Nephron progenitor cell (in vitro differentiated cells): Measurements from ENCODE around the gene ADARB2.

Experiments used
- DNase-seq: peaks from one replicate; pipeline ENCODE4 v3.0.0; 2021
- H3K27ac Mint-ChIP-seq: 2 replicates; pipeline ENCODE4 v1.8.0; 2021; ENCODE audit warnings: mild to moderate bottlenecking, moderate library complexity, mixed read lengths
- H3K27me3 Mint-ChIP-seq: 2 replicates; pipeline ENCODE4 v1.8.0; 2021; ENCODE audit warnings: mild to moderate bottlenecking, low read depth, mixed read lengths; ENCODE audit not compliant: poor library complexity
- H3K36me3 Mint-ChIP-seq: 2 replicates; pipeline ENCODE4 v1.8.0; 2021; ENCODE audit warnings: low read depth, mixed read lengths
- H3K4me1 Mint-ChIP-seq: 2 replicates; pipeline ENCODE4 v1.8.0; 2021; ENCODE audit warnings: mixed read lengths
- H3K4me3 Mint-ChIP-seq: 2 replicates; pipeline ENCODE4 v1.8.0; 2021; ENCODE audit warnings: mild to moderate bottlenecking, moderate library complexity, mixed read lengths
- H3K9me3 Mint-ChIP-seq: 2 replicates; pipeline ENCODE4 v1.8.0; 2021; ENCODE audit warnings: mild to moderate bottlenecking, moderate library complexity, mixed read lengths
- TF ChIP-seq, protein P1 (sequence below): fragments of 200-600 bp; sonication (generic); IDR thresholded peaks from 2 replicates; pipeline ENCODE4 v1.5.0; 2021; ENCODE audit warnings: antibody characterized with exemption

ADARB2 gene

DNA sequence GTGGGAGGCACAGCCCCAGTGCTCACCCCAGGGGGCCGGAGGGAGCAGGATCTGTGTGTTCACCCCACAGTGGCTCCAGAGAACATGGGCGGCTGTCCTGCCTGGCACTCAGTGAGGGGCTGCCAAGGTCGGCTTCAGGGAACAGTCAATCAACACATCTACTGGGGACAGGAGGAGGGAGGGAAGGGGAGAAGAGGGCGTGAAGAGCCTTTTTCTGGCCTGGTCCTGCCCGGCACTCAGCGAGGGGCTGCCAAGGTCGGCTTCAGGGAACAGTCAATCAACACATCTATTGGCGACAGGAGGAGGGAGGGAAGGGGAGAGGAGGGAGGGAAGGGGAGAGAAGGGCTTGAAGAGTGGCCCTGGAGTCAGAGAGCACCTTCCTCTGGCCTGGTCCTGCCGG lies 184.9 kb downstream of the ADARB2 start:
- Mint-ChIP-seq H3K36me3 (no peaks in the 10 kb centered on the region), H3K4me3 (no peak overlapping the region), H3K4me1 (peaks cover 71% of the 10 kb centered on the region), H3K9me3 (peaks cover 5% of the 10 kb centered on the region), H3K27me3 (peaks cover 19% of the 10 kb centered on the region), H3K27ac (no peak overlapping the region)
- DNase-seq, result no peak
- TF ChIP-seq, protein P1, sequence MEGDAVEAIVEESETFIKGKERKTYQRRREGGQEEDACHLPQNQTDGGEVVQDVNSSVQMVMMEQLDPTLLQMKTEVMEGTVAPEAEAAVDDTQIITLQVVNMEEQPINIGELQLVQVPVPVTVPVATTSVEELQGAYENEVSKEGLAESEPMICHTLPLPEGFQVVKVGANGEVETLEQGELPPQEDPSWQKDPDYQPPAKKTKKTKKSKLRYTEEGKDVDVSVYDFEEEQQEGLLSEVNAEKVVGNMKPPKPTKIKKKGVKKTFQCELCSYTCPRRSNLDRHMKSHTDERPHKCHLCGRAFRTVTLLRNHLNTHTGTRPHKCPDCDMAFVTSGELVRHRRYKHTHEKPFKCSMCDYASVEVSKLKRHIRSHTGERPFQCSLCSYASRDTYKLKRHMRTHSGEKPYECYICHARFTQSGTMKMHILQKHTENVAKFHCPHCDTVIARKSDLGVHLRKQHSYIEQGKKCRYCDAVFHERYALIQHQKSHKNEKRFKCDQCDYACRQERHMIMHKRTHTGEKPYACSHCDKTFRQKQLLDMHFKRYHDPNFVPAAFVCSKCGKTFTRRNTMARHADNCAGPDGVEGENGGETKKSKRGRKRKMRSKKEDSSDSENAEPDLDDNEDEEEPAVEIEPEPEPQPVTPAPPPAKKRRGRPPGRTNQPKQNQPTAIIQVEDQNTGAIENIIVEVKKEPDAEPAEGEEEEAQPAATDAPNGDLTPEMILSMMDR, result no peak

DNA sequence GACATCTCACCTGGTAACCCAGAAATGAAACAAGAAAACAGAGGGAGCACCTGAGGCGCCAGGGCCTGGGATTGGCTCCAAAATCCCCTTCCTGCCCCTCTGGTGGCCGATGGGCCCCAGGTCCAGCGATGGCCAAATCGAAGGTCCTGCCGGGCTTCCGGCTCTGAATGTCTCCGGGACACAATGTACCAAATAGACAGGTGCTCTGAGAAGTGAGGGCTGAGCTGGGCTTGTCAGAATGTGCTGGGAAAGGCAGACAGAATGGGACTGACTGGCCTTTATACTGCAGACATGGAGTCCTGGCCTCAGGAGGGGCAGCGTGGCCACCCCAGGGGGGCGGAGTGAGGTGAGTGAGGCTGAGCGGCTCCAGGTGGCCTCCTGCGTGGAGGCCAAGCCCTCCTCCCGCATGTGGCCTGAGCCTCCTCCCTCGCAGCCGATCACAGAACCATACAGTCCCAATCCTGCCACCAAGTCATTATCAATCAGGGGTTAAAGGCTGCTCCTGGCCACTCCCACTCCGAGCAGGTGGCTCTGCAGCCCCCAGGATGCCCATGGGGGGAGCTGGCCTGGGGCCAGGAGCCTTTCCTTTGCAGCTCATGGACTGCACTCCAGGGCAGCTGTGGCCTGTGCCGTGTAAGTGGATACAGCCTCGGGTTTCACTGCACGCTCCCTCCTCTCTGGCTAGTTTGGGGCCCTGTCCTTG lies 185.5 kb downstream of the ADARB2 start:
- peaks cover 65% of the 10 kb centered on the region for H3K4me1 Mint-ChIP-seq
- H3K27ac Mint-ChIP-seq, result no peak overlapping the region
- H3K36me3 Mint-ChIP-seq, result no peaks in the 10 kb centered on the region
- H3K27me3 Mint-ChIP-seq, result peaks cover 20% of the 10 kb centered on the region
- H3K4me3 Mint-ChIP-seq, result no peak overlapping the region
- DNase-seq, result no peak
- TF ChIP-seq, protein P1, result no peak
- peaks cover 5% of the 10 kb centered on the region for H3K9me3 Mint-ChIP-seq

DNA sequence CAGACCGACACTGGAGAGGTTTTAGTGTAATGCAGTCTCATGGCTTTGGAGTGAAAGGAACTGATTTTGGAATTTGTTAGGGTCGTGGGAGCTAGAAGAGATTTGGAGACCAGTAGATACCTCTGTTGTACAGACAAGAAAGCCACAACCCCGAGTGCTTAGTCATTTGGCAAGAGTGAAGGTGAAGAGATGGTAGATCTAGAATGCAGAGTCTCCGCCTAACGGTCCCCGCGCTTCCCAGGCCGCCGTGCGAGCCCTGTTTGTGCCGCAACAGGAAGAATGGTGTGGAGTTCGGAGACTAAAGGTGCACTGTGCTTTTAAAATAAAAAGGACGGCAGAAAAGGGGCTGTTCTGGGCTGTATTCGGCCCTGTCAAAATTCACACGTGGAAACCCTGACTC lies 186.7 kb downstream of the ADARB2 start:
- TF ChIP-seq, protein P1, result no peak
- Mint-ChIP-seq H3K4me1 (peaks cover 65% of the 10 kb centered on the region), H3K4me3 (no peak overlapping the region), H3K27ac (peak overlapping the region; percentile 22), H3K9me3 (peaks cover 12% of the 10 kb centered on the region), H3K36me3 (no peaks in the 10 kb centered on the region), H3K27me3 (peaks cover 18% of the 10 kb centered on the region)
- no peak for DNase-seq

DNA sequence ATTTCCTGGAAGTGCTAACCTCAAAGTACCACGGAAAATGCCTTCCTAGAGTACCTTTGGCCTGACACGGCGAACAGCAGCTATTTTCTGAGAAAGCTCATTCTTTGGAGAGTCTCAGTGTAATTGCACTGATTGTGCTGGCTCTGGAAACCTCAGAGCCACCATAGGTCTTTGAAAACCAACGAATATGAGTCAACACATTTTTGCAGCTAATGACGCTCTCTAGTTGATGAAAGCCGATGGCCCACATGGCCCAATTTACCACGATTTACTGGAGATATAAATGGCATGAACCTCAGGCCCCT lies 187.1 kb downstream of the ADARB2 start:
- TF ChIP-seq, protein P1, result no peak
- DNase-seq, result no peak
- peaks cover 14% of the 10 kb centered on the region for H3K27me3 Mint-ChIP-seq
- H3K4me3 Mint-ChIP-seq, result no peak overlapping the region
- peak overlapping the region; percentile 22 for H3K27ac Mint-ChIP-seq
- H3K4me1 Mint-ChIP-seq, result peaks cover 65% of the 10 kb centered on the region
- H3K36me3 Mint-ChIP-seq, result no peaks in the 10 kb centered on the region
- peaks cover 12% of the 10 kb centered on the region for H3K9me3 Mint-ChIP-seq

DNA sequence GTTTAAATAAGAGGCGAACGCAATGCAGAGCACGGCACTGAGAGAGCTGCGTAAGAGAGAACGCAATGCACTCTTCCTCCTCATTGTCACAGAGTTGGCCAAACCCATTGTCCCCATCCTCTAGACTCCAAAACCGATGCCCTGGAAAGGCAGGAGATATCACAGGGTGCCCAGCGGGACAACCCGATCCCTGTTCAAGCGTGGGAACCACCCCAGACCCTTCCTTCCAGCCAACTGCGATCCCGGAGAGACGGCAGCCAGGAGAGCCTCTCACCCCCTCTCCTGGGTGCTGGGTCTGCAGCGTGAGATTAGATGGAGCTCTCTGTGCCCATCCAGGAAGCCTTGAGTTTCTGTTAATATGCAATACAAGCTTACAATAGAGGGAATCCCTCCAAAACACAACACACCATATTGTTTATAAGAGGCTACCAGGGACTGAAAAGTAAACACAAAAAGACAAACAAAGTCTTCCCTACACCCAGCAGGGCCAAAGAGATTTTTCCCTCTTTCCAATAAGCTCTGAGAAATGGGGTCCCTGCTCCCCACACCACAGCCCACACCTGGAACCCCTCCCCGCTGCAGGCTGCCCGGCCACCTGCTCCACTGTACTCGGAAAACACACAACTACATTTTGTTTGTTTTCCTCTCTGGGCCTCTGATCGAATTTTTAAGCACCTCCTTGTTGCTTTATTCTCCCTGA lies 187.6 kb downstream of the ADARB2 start:
- no peak for DNase-seq
- TF ChIP-seq, protein P1, result no peak
- Mint-ChIP-seq H3K36me3 (no peaks in the 10 kb centered on the region), H3K27ac (no peak overlapping the region), H3K9me3 (peaks cover 12% of the 10 kb centered on the region), H3K4me3 (no peak overlapping the region), H3K27me3 (peaks cover 14% of the 10 kb centered on the region), H3K4me1 (peaks cover 62% of the 10 kb centered on the region)

DNA sequence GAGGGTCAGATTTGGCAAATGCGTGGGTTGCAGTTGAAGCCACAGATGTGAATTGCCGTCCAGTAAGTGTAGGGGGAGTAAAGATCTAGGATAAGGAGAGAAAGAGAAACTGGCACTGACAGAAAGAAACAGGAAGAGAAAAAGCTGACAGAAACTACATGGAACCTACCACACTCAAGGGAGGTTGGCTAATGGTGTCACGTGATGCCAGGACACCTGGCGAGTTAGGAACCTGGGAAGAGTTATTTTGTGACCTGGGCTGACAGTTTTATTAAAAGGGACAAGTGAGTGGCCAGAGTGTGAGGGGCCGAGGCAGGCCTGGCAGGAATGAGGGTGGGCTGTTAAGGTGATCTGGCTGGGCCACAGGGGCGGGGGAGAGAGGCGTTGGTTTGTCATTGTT lies 188.7 kb downstream of the ADARB2 start:
- TF ChIP-seq, protein P1, result no peak
- no peaks in the 10 kb centered on the region for H3K36me3 Mint-ChIP-seq

More for the DNA sequence above, 188.7 kb downstream of the ADARB2 start:
- Mint-ChIP-seq H3K4me3 (no peak overlapping the region), H3K9me3 (peaks cover 12% of the 10 kb centered on the region), H3K4me1 (peaks cover 56% of the 10 kb centered on the region), H3K27ac (peak overlapping the region; percentile 56), H3K27me3 (peaks cover 12% of the 10 kb centered on the region)
- no peak for DNase-seq
